Measurements from ENCODE around the gene VASH2.
"Not testable (repeated sequence)": the region's sequence is repeated elsewhere in the genome, so short reads cannot be mapped to it uniquely, and the experiment has no call there.

Gene VASH2

GRCh38 chr1:212959266-212960220, 9.2 kb downstream of the VASH2 start:
- no peak for TF ChIP-seq CTCF (conservative IDR thresholded peaks at IDR 0.05)

GRCh38 chr1:212960932-212961331, 10.6 kb downstream of the VASH2 start:
- H3K27ac ChIP-seq = no peak overlapping the region
- no peak for TF ChIP-seq CTCF (conservative IDR thresholded peaks at IDR 0.05)

More at GRCh38 chr1:212959266-212960220, 9.2 kb downstream of the VASH2 start:
- H3K27ac ChIP-seq = no peak overlapping the region

GRCh38 chr1:212962509-212962908, 12.2 kb downstream of the VASH2 start:
- H3K27ac ChIP-seq = no peak overlapping the region
- no peak for TF ChIP-seq CTCF (conservative IDR thresholded peaks at IDR 0.05)

- no peak for TF ChIP-seq CTCF (conservative IDR thresholded peaks at IDR 0.05)
- no peak overlapping the region for H3K27ac ChIP-seq
These were observed 13.8 kb downstream of the VASH2 start for GRCh38 chr1:212964102-212964501.

GRCh38 chr1:212964993-212965392, 14.7 kb downstream of the VASH2 start:
- H3K27ac ChIP-seq = not testable (repeated sequence)

- TF ChIP-seq CTCF (conservative IDR thresholded peaks at IDR 0.05) = no peak
- H3K27ac ChIP-seq = no peak overlapping the region
These were observed 16.3 kb downstream of the VASH2 start for GRCh38 chr1:212966616-212967015.

- H3K27ac ChIP-seq = no peak overlapping the region
- peak; percentile 55 for TF ChIP-seq CTCF (conservative IDR thresholded peaks at IDR 0.05)
These were observed 17.5 kb downstream of the VASH2 start for GRCh38 chr1:212967801-212968200.

- no peak overlapping the region for H3K27ac ChIP-seq
- TF ChIP-seq CTCF (conservative IDR thresholded peaks at IDR 0.05) = no peak
These were observed 18.1 kb downstream of the VASH2 start for GRCh38 chr1:212968368-212968863.
